ENCODE measurements around the gene UBAC2.
A peak's percentile ranks its signal among the peaks of the same experiment; 100 is the strongest.

The UBAC2 gene

GRCh38 chr13:99356012-99356261 is 155.3 kb downstream of the UBAC2 start:
- Histone ChIP-seq H3K27ac (ENCODE audit: low read length) (peak overlapping the region; percentile 79), H3K36me3 (ENCODE audit: control insufficient read depth in 1 of 2, insufficient read depth in 2 of 2, low read length in 2 of 2) (peaks cover 0 to 14% of the 10 kb centered on the region in 2 donors), H3K4me3 (ENCODE audit: low read depth in 1 of 2, low read length in 2 of 2) (peak overlapping the region; percentile 19 to 47), H3K4me1 (ENCODE audit: control insufficient read depth in 1 of 2, insufficient read depth in 2 of 2, low read length in 2 of 2) (peaks cover 8 to 11% of the 10 kb centered on the region in 2 donors), H3K27me3 (ENCODE audit: low read depth, low read length) (no peaks in the 10 kb centered on the region), H3K9me3 (ENCODE audit: control insufficient read depth in 1 of 2, low read length in 2 of 2) (no peaks in the 10 kb centered on the region)

- peak overlapping the region; percentile 79 for H3K27ac ChIP-seq (ENCODE audit: low read length)
- no peaks in the 10 kb centered on the region for H3K9me3 ChIP-seq (ENCODE audit: control insufficient read depth in 1 of 2, low read length in 2 of 2)
- no peaks in the 10 kb centered on the region for H3K27me3 ChIP-seq (ENCODE audit: low read depth, low read length)
- peaks cover 0 to 14% of the 10 kb centered on the region in 2 donors for H3K36me3 ChIP-seq (ENCODE audit: control insufficient read depth in 1 of 2, insufficient read depth in 2 of 2, low read length in 2 of 2)
- peak overlapping the region; percentile 19 to 47 for H3K4me3 ChIP-seq (ENCODE audit: low read depth in 1 of 2, low read length in 2 of 2)
- peaks cover 8 to 11% of the 10 kb centered on the region in 2 donors for H3K4me1 ChIP-seq (ENCODE audit: control insufficient read depth in 1 of 2, insufficient read depth in 2 of 2, low read length in 2 of 2)
Observed at GRCh38 chr13:99356262-99357091, 155.8 kb downstream of the UBAC2 start.

- peaks cover 8 to 11% of the 10 kb centered on the region in 2 donors for H3K4me1 ChIP-seq (ENCODE audit: control insufficient read depth in 1 of 2, insufficient read depth in 2 of 2, low read length in 2 of 2)
Observed at GRCh38 chr13:99357131-99357596, 156.5 kb downstream of the UBAC2 start.

GRCh38 chr13:99357941-99358340 is 157.3 kb downstream of the UBAC2 start:
- H3K36me3 ChIP-seq (ENCODE audit: control insufficient read depth in 1 of 2, insufficient read depth in 2 of 2, low read length in 2 of 2) = peaks cover 0 to 14% of the 10 kb centered on the region in 2 donors
- H3K4me3 ChIP-seq (ENCODE audit: low read depth in 1 of 2, low read length in 2 of 2) = no peak overlapping the region
- H3K27ac ChIP-seq (ENCODE audit: low read length) = peak overlapping the region; percentile 79
- no peaks in the 10 kb centered on the region for H3K9me3 ChIP-seq (ENCODE audit: control insufficient read depth in 1 of 2, low read length in 2 of 2)
- peaks cover 8 to 11% of the 10 kb centered on the region in 2 donors for H3K4me1 ChIP-seq (ENCODE audit: control insufficient read depth in 1 of 2, insufficient read depth in 2 of 2, low read length in 2 of 2)
- no peaks in the 10 kb centered on the region for H3K27me3 ChIP-seq (ENCODE audit: low read depth, low read length)

More at GRCh38 chr13:99357131-99357596, 156.5 kb downstream of the UBAC2 start:
- Histone ChIP-seq H3K27ac (ENCODE audit: low read length) (peak overlapping the region; percentile 79), H3K4me3 (ENCODE audit: low read depth in 1 of 2, low read length in 2 of 2) (no peak overlapping the region), H3K27me3 (ENCODE audit: low read depth, low read length) (no peaks in the 10 kb centered on the region), H3K9me3 (ENCODE audit: control insufficient read depth in 1 of 2, low read length in 2 of 2) (no peaks in the 10 kb centered on the region), H3K36me3 (ENCODE audit: control insufficient read depth in 1 of 2, insufficient read depth in 2 of 2, low read length in 2 of 2) (peaks cover 0 to 14% of the 10 kb centered on the region in 2 donors)

- Histone ChIP-seq H3K4me1 (ENCODE audit: control insufficient read depth in 1 of 2, insufficient read depth in 2 of 2, low read length in 2 of 2) (peaks cover 8 to 11% of the 10 kb centered on the region in 2 donors), H3K36me3 (ENCODE audit: control insufficient read depth in 1 of 2, insufficient read depth in 2 of 2, low read length in 2 of 2) (peaks cover 0 to 14% of the 10 kb centered on the region in 2 donors), H3K9me3 (ENCODE audit: control insufficient read depth in 1 of 2, low read length in 2 of 2) (no peaks in the 10 kb centered on the region), H3K27me3 (ENCODE audit: low read depth, low read length) (no peaks in the 10 kb centered on the region), H3K4me3 (ENCODE audit: low read depth in 1 of 2, low read length in 2 of 2) (no peak overlapping the region), H3K27ac (ENCODE audit: low read length) (no peak overlapping the region)
Observed at GRCh38 chr13:99359528-99359927, 158.9 kb downstream of the UBAC2 start.

GRCh38 chr13:99360696-99361095 is 160.0 kb downstream of the UBAC2 start:
- H3K36me3 ChIP-seq (ENCODE audit: control insufficient read depth in 1 of 2, insufficient read depth in 2 of 2, low read length in 2 of 2) = peaks cover 0 to 14% of the 10 kb centered on the region in 2 donors
- peaks cover 6 to 8% of the 10 kb centered on the region in 2 donors for H3K4me1 ChIP-seq (ENCODE audit: control insufficient read depth in 1 of 2, insufficient read depth in 2 of 2, low read length in 2 of 2)
- H3K27ac ChIP-seq (ENCODE audit: low read length) = no peak overlapping the region
- H3K27me3 ChIP-seq (ENCODE audit: low read depth, low read length) = no peaks in the 10 kb centered on the region
- no peak overlapping the region for H3K4me3 ChIP-seq (ENCODE audit: low read depth in 1 of 2, low read length in 2 of 2)
- no peaks in the 10 kb centered on the region for H3K9me3 ChIP-seq (ENCODE audit: control insufficient read depth in 1 of 2, low read length in 2 of 2)

GRCh38 chr13:99361197-99361596 is 160.5 kb downstream of the UBAC2 start:
- H3K4me3 ChIP-seq (ENCODE audit: low read depth in 1 of 2, low read length in 2 of 2) = no peak overlapping the region
- H3K36me3 ChIP-seq (ENCODE audit: control insufficient read depth in 1 of 2, insufficient read depth in 2 of 2, low read length in 2 of 2) = peaks cover 0 to 14% of the 10 kb centered on the region in 2 donors
- no peaks in the 10 kb centered on the region for H3K9me3 ChIP-seq (ENCODE audit: control insufficient read depth in 1 of 2, low read length in 2 of 2)
- H3K27ac ChIP-seq (ENCODE audit: low read length) = no peak overlapping the region
- H3K4me1 ChIP-seq (ENCODE audit: control insufficient read depth in 1 of 2, insufficient read depth in 2 of 2, low read length in 2 of 2) = peaks cover under 1 to 4% of the 10 kb centered on the region in 2 donors
- no peaks in the 10 kb centered on the region for H3K27me3 ChIP-seq (ENCODE audit: low read depth, low read length)

- peaks cover 0 to 3% of the 10 kb centered on the region in 2 donors for H3K4me1 ChIP-seq (ENCODE audit: control insufficient read depth in 1 of 2, insufficient read depth in 2 of 2, low read length in 2 of 2)
- H3K36me3 ChIP-seq (ENCODE audit: control insufficient read depth in 1 of 2, insufficient read depth in 2 of 2, low read length in 2 of 2) = peaks cover 0 to 13% of the 10 kb centered on the region in 2 donors
- H3K27me3 ChIP-seq (ENCODE audit: low read depth, low read length) = no peaks in the 10 kb centered on the region
- H3K27ac ChIP-seq (ENCODE audit: low read length) = no peak overlapping the region
- H3K4me3 ChIP-seq (ENCODE audit: low read depth in 1 of 2, low read length in 2 of 2) = no peak overlapping the region
- no peaks in the 10 kb centered on the region for H3K9me3 ChIP-seq (ENCODE audit: control insufficient read depth in 1 of 2, low read length in 2 of 2)
Observed at GRCh38 chr13:99362362-99362761, 161.7 kb downstream of the UBAC2 start.

GRCh38 chr13:99363391-99363790 is 162.7 kb downstream of the UBAC2 start:
- Histone ChIP-seq H3K27me3 (ENCODE audit: low read depth, low read length) (no peaks in the 10 kb centered on the region), H3K4me3 (ENCODE audit: low read depth in 1 of 2, low read length in 2 of 2) (no peak overlapping the region), H3K4me1 (ENCODE audit: control insufficient read depth in 1 of 2, insufficient read depth in 2 of 2, low read length in 2 of 2) (no peaks in the 10 kb centered on the region), H3K27ac (ENCODE audit: low read length) (no peak overlapping the region), H3K36me3 (ENCODE audit: control insufficient read depth in 1 of 2, insufficient read depth in 2 of 2, low read length in 2 of 2) (peaks cover 0 to 6% of the 10 kb centered on the region in 2 donors), H3K9me3 (ENCODE audit: control insufficient read depth in 1 of 2, low read length in 2 of 2) (no peaks in the 10 kb centered on the region)

- no peaks in the 10 kb centered on the region for H3K9me3 ChIP-seq (ENCODE audit: control insufficient read depth in 1 of 2, low read length in 2 of 2)
- H3K4me3 ChIP-seq (ENCODE audit: low read depth in 1 of 2, low read length in 2 of 2) = no peak overlapping the region
- no peaks in the 10 kb centered on the region for H3K4me1 ChIP-seq (ENCODE audit: control insufficient read depth in 1 of 2, insufficient read depth in 2 of 2, low read length in 2 of 2)
- peaks cover 0 to 6% of the 10 kb centered on the region in 2 donors for H3K36me3 ChIP-seq (ENCODE audit: control insufficient read depth in 1 of 2, insufficient read depth in 2 of 2, low read length in 2 of 2)
- no peak overlapping the region for H3K27ac ChIP-seq (ENCODE audit: low read length)
- H3K27me3 ChIP-seq (ENCODE audit: low read depth, low read length) = no peaks in the 10 kb centered on the region
Observed at GRCh38 chr13:99363949-99364348, 163.3 kb downstream of the UBAC2 start.

GRCh38 chr13:99366075-99366987 is 165.7 kb downstream of the UBAC2 start:
- Histone ChIP-seq H3K36me3 (ENCODE audit: control insufficient read depth in 1 of 2, insufficient read depth in 2 of 2, low read length in 2 of 2) (peaks cover 0 to 7% of the 10 kb centered on the region in 2 donors), H3K27me3 (ENCODE audit: low read depth, low read length) (no peaks in the 10 kb centered on the region), H3K4me3 (ENCODE audit: low read depth in 1 of 2, low read length in 2 of 2) (no peak overlapping the region), H3K4me1 (ENCODE audit: control insufficient read depth in 1 of 2, insufficient read depth in 2 of 2, low read length in 2 of 2) (no peaks in the 10 kb centered on the region), H3K27ac (ENCODE audit: low read length) (no peak overlapping the region), H3K9me3 (ENCODE audit: control insufficient read depth in 1 of 2, low read length in 2 of 2) (no peaks in the 10 kb centered on the region)

Measured in muscle layer of duodenum (tissue), 2 donors.